Stimulated activated CD4-positive, alpha-beta T cell treated with anti-CD3 and anti-CD28 coated beads, Interleukin-1b, Interleukin-23, amount 100 ng/mL, for 4 hours (primary cell): ENCODE results near the gene PRSS57.

ENCODE experiments used
- DNase-seq, 2 donors: peaks; one replicate each; pipeline ENCODE4 v3.0.0-alpha.2; 2020; ENCODE audit warnings: low read depth in 2 of 2

PRSS57 gene

GRCh38 chr19:652467-653389, 42.5 kb downstream of the PRSS57 start:
- no peak for DNase-seq

DNA sequence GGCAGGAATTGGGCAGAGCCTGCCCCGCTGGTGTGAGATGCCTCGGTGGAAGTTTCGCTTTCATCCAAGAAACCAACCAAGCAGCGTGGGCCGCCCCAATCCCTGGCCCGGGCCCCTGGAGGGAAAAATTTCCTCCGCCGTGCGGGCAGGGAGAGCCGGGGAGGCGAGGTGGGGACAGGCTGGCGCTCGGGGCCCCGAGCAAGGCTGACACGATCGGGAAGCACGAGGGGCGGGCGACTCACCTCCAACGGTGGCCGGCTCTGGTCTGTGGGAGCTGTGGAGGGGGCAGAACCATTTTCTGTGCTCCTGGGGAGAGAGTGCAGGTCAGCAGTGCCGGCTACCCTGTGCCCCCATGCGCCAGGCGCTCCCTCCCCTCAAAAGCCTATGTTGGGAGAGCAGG, 43.3 kb downstream of the PRSS57 start:
- DNase-seq, result no peak

GRCh38 chr19:651114-651818, 44.0 kb downstream of the PRSS57 start:
- DNase-seq, result no peak

- no peak for DNase-seq
These were observed 45.1 kb downstream of the PRSS57 start for GRCh38 chr19:650121-650520.

- no peak for DNase-seq
These were observed 46.1 kb downstream of the PRSS57 start for GRCh38 chr19:648904-649801.

DNA sequence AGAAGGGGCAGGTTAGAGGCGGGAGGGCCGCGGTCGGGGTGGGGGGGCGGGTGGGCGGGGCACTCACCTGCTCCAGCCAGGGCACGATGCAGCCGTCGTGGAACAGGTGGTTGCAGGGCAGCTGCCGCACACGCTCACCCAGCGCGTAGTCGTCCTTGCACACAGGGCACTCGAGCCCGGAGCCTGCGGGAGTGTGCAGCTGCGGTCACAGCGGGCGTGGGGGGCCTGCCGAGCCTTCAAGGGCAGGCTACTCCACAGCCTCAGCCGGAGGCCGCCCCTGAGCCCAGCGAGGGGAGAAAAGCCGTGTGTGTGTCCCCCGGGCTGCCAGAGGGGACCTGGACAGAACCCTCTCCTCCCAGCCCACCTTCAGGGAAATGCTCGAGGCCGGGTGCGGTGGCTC, 46.9 kb downstream of the PRSS57 start:
- DNase-seq, result no peak

- DNase-seq, result no peak
These were observed 47.5 kb downstream of the PRSS57 start for GRCh38 chr19:647566-648284.

- no peak for DNase-seq
These were observed 48.3 kb downstream of the PRSS57 start for GRCh38 chr19:646779-647565.

DNA sequence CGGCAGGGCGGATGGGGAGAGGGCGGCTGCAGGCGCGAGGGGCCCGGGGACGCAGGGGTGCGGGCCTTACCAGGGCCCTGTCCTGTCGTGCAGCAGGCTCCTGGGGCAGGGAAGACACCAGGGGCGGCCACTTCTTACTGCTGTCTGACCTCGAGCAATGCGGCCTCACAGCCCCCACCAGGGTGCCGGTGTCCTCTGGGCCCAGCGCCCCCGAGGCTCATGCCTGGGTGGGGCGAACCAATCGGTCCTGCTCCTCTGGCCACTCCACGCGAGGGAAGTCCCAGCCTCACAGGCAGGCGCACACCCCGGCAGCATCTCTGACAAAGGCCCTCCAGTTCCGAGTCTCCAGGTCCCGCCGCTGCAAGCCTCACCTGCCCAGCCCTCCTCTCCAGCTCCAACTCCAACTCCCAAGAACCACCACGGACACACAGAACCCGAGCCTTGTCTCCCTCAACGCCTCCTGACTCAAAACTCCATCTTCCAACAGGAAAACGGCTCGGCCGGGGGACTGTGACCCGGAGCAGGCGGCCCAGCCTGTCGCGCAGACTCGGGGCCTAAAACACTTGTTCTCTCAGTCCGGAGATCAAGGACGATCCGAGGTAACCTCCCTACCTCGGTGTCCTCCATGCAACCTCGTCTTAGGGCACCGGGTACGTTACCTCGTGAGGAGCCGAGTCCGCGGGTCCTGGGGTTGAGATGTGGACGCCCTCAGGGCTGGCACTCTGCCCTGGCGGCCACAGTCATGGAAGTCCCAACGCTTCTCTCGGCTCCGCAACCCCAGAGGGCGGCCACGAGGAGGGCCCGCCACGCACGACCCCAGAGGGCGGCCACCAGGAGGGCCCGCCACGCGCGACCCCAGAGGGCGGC, 49.1 kb downstream of the PRSS57 start:
- DNase-seq, result no peak

GRCh38 chr19:644789-645188, 50.5 kb downstream of the PRSS57 start:
- DNase-seq, result no peak

GRCh38 chr19:644363-644762, 50.9 kb downstream of the PRSS57 start:
- DNase-seq, result no peak

DNA sequence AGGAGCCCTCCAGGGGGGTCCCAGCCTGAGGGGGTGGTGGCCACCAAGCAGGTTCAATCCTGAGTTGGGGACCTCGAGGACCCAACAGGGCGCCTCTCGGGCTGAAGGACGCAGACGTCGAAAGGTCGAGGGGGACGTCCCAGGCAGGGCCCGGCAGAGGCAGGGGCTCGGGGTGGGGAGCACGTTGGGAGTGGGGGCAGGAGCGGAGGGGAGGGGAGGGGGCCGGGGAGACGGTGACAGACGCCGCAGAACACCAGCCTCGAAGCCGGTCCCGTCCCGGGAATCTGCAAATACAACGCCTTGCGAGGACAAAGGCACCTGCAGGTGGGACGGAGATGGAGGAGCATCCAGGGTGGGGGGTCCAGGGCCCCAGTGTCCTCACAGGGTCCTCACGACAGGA, 51.5 kb downstream of the PRSS57 start:
- no peak for DNase-seq

DNA sequence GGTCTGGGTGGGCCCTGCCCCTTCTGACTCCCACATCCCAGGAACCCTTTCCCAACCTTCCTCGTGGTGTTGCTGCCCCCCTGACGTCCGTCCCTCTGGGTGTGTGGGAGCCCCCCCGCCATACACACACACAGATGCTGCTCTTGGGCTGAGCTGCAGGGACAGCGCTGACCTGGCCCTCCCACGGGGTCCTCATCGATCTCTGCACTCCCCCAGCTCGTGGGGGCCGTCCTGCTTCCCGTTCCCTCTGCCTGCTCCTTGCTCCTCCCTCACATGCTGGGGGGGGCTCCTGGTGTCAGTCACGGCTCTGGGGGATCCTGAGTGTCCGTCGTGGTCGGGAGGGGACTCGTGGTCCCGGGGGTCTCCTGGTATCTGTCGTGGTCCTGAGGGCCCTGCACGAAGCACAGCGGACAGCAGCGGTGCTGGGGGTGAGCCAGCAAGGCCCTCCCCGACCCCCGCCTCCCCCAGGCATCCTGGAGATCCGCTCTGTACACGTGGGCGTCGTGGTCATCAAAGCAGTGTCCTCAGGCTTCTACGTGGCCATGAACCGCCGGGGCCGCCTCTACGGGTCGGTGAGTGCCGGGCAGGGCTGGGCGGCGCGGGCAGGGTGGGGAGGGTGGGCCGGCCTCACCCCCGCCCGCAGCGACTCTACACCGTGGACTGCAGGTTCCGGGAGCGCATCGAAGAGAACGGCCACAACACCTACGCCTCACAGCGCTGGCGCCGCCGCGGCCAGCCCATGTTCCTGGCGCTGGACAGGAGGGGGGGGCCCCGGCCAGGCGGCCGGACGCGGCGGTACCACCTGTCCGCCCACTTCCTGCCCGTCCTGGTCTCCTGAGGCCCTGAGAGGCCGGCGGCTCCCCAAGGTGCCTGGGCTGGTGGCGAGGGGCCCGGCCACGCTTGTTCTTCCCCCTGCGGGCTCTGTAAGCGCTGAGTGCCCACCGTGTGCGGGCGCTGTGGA, 52.2 kb downstream of the PRSS57 start:
- DNase-seq, result no peak

DNA sequence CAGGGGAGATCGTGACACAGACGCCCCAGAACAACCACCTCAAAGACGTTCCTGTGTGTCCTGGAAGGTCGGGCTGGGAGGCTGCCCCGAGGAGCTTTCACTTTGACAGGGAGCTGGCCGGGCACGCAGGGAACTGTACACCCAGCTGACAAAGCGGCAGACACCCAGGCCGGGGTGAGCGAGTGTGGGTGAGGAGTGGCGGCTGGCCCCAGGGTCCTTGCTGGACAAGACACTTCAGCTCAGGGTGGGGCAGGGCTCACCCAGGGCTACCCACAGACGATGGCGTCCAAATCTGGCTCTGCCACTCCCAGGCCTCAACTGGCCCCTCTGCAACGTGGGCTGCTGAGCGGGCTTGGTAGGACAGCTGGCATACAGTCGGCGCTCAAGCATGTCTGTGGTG, 53.5 kb downstream of the PRSS57 start:
- no peak for DNase-seq

- no peak for DNase-seq
These were observed 54.6 kb downstream of the PRSS57 start for GRCh38 chr19:640606-641189.

- no peak for DNase-seq
These were observed 55.1 kb downstream of the PRSS57 start for GRCh38 chr19:640161-640558.

DNA sequence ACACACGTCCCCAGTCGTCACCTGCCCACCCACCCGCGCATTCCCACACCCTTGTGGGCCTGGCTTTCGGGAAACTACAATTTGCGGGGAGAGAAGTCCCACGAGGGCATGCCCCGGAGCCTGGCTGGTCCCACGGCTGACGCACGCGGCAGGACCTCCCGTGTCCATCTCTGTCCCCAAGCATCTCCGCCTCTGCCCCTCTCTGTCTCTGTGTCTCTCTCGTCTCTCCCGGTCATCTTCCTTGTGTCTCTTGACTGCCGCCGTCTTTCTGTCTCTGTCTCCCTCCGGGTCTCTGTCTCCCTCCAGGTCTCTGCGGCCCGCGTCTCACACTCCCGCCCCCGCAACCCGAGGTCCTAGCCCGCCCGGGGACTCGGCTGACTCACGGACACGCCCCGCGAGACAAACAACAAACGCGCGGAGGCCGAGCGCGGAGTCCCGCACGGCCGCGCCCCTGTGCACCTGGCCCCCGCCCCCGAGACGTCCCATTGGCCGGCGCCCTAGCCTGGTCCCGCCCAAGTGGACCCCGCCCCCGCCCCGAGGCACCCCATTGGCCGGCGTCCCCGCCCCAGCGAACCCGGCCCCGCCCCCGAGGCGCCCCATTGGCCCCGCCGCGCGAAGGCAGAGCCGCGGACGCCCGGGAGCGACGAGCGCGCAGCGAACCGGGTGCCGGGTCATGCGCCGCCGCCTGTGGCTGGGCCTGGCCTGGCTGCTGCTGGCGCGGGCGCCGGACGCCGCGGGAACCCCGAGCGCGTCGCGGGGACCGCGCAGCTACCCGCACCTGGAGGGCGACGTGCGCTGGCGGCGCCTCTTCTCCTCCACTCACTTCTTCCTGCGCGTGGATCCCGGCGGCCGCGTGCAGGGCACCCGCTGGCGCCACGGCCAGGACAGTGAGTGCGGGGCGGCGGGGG, 55.7 kb downstream of the PRSS57 start, which contains the start of gene FGF22:
FGF22 (plus strand) TSS at position 627 of the 908 bp plus-strand sequence; CDS start at position 674, 47 bp downstream.
- DNase-seq, result peak; percentile 95 to 97
